Sigmoid colon (tissue), 7 donors: ENCODE measurements around the gene SHROOM4. TPM values are rescaled to one million over a fixed set of nuclear protein-coding genes. Genes with fewer than 3 reads are reported as not detected.

Experiments used
- DNase-seq: peaks from one replicate; pipeline ENCODE4 v3.0.0-alpha.2; 2019
- H3K27ac ChIP-seq, 4 donors: fragments of 200-600 bp; sonication (generic); one replicate each; pipeline ENCODE4 v1.5.1; 2016 to 2019; ENCODE audit warnings: mild to moderate bottlenecking in 1 of 4
- H3K27me3 ChIP-seq, 3 donors: fragments of 200-600 bp; sonication (generic); one replicate each; pipeline ENCODE4 v1.5.1; 2019; ENCODE audit warnings: mild to moderate bottlenecking in 1 of 3
- H3K36me3 ChIP-seq, 4 donors: fragments of 200-600 bp; sonication (generic); one replicate each; pipeline ENCODE4 v1.5.1; 2016 to 2019
- H3K4me1 ChIP-seq, 4 donors: fragments of 200-600 bp; sonication (generic); one replicate each; pipeline ENCODE4 v1.5.1; 2017 to 2019
- H3K4me3 ChIP-seq, 4 donors: fragments of 200-600 bp; sonication (generic); one replicate each; pipeline ENCODE4 v1.5.1; 2017 to 2019; ENCODE audit warnings: mild to moderate bottlenecking in 2 of 4, moderate library complexity in 1 of 4
- H3K9me3 ChIP-seq, 4 donors: fragments of 200-600 bp in 3 of 4; sonication (generic) in 3 of 4; one replicate each; pipeline versions ENCODE4 v1.5.1 to v1.6.1; 2013 to 2019
- EP300 ChIP-seq, 4 donors: sonication (generic); formaldehyde crosslinking; IDR thresholded peaks; one replicate each; pipeline ENCODE4 v1.6.1; 2017; ENCODE audit warnings: antibody characterized with exemption in 4 of 4
- POLR2A ChIP-seq, 2 donors: fragments of 450-650 bp; IDR thresholded peaks; one replicate each; pipeline ENCODE4 v1.6.1; 2016; ENCODE audit warnings: antibody characterized with exemption in 2 of 2, mild to moderate bottlenecking in 2 of 2, moderate library complexity in 2 of 2
- POLR2AphosphoS5 ChIP-seq, 4 donors: sonication (generic); formaldehyde crosslinking; IDR thresholded peaks; one replicate each; pipeline ENCODE4 v1.6.1; 2017; ENCODE audit warnings: antibody characterized with exemption in 4 of 4
- WGBS, 2 donors: extraction: QIAGEN DNeasy Blood & Tissue Kit; methylation state at CpG; one replicate each; pipeline ENCODE4 v1.1.7; 2013; 5-methylcytosine and 5-hydroxymethylcytosine counted together
- intact Hi-C: fragments of 100-400 bp; cut with DNase I; formaldehyde crosslinking; loops from one replicate; pipeline ENCODE4 v1.15.1; 2023
- polyA plus RNA-seq, 3 donors: library from polyadenylated mRNA; stranded (reverse); fragments of 200-250 nt; gene quantifications; one replicate each; pipeline ENCODE4 v1.2.3, GENCODE V29; 2013
- total RNA-seq, 4 donors: library from RNA; depleted of rRNA; stranded (reverse); fragments of >200 nt; gene quantifications; one replicate each; pipeline ENCODE4 v1.1.0, GENCODE V29; 2016
- TF ChIP-seq, protein P1 (sequence below), 4 experiments: fragments of 450-650 bp in 3 of 4; fragments of 200-600 bp in 1 of 4; IDR thresholded peaks; one replicate each; pipeline ENCODE4 v1.5.1; 2016 to 2019; ENCODE audit warnings: antibody characterized with exemption in 4 of 4, mild to moderate bottlenecking in 3 of 4, moderate library complexity in 2 of 4
- donor health status: healthy with polysubstance abuse.
- donor health status: Bipolar disorder and iron deficiency.
- donor health status: healthy.

Gene SHROOM4
- total and polyA plus RNA-seq, 7 donors = 0.46 to 6.1 (median 3.3) TPM; not detected in 1

DNA sequence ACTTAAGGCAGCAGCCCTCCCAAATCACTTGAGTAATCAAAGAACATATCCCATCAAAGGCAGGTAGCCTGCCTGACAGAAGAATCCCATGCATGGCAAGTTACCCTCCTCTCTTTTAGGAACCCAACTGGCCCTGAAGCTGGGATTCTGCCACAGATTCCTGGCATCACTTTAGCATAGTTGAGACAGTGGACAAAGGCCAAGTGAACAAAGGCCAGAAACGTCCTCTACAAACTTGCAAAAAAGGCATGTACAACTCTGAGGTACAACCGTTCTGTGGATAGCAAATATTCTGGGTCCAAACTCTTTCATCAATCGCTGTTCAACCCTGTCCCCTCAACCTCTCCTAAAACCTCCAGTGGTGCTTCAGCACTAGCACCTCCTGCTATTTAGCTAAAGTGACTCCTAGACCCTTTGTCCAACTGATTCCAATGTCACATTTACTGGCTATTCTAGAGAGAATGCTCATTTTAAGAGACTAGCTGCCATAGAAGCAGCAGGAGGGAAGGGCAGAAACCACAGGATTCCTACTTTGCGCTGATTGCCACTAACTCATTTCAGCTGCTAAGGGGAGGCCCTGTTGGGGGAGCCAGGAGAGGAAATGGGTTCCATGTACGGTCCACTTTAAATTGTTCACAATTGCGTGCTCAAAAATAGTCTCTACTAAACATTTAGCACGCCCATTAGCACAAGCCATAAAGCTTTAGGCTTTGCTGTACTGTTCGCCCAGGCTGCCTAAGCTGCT, 105.9 kb downstream of the SHROOM4 start:
- Histone ChIP-seq H3K27me3 (peaks cover 0 to 9% (median 0%) of the 10 kb centered on the region in 3 donors), H3K9me3 (no peaks in the 10 kb centered on the region), H3K4me1 (peaks cover 0 to 19% (median 3%) of the 10 kb centered on the region in 4 donors), H3K36me3 (no peaks in the 10 kb centered on the region), H3K27ac (no peak overlapping the region), H3K4me3 (no peak overlapping the region)
- DNase-seq = no peak
- TF ChIP-seq EP300 (IDR thresholded peaks at IDR 0.05) = no peak
- TF ChIP-seq POLR2A (IDR thresholded peaks at IDR 0.05) = no peak
- TF ChIP-seq, protein P1, sequence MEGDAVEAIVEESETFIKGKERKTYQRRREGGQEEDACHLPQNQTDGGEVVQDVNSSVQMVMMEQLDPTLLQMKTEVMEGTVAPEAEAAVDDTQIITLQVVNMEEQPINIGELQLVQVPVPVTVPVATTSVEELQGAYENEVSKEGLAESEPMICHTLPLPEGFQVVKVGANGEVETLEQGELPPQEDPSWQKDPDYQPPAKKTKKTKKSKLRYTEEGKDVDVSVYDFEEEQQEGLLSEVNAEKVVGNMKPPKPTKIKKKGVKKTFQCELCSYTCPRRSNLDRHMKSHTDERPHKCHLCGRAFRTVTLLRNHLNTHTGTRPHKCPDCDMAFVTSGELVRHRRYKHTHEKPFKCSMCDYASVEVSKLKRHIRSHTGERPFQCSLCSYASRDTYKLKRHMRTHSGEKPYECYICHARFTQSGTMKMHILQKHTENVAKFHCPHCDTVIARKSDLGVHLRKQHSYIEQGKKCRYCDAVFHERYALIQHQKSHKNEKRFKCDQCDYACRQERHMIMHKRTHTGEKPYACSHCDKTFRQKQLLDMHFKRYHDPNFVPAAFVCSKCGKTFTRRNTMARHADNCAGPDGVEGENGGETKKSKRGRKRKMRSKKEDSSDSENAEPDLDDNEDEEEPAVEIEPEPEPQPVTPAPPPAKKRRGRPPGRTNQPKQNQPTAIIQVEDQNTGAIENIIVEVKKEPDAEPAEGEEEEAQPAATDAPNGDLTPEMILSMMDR (IDR thresholded peaks at IDR 0.05) = no peak
- no peak for TF ChIP-seq POLR2AphosphoS5 (IDR thresholded peaks at IDR 0.05)
- 65 to 68% methylated on average over 8 of the region's 8 CpGs for WGBS, 2 donors
- intact Hi-C loops = no loop called here

DNA sequence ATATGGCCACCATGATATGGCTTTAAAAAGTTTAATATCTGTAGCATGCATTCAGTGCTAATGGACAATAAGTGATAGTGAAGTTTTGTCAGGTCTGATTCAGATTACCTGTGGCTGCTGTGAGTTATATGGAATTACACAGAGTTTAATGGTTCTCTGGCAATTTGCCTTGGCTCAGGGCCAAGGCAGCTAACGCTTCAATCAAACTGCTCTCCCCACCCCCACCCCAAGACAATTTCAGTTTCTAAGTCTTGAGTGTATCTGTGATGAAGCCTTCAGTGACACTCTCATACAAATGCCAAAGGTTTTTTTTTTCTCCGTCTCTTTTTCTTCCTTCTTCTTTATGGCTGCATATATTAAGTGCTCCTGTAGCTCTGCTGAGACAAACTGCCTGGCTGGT, 106.6 kb downstream of the SHROOM4 start:
- WGBS, 2 donors = 8 to 29% methylated on average over 2 of the region's 2 CpGs
- TF ChIP-seq, protein P1 (IDR thresholded peaks at IDR 0.05) = no peak
- Histone ChIP-seq H3K4me3 (no peak overlapping the region), H3K4me1 (peaks cover 0 to 19% (median 3%) of the 10 kb centered on the region in 4 donors), H3K9me3 (no peaks in the 10 kb centered on the region), H3K27ac (no peak overlapping the region), H3K36me3 (no peaks in the 10 kb centered on the region), H3K27me3 (peaks cover 0 to 9% (median 0%) of the 10 kb centered on the region in 3 donors)
- DNase-seq = no peak
- intact Hi-C loops = no loop called here

DNA sequence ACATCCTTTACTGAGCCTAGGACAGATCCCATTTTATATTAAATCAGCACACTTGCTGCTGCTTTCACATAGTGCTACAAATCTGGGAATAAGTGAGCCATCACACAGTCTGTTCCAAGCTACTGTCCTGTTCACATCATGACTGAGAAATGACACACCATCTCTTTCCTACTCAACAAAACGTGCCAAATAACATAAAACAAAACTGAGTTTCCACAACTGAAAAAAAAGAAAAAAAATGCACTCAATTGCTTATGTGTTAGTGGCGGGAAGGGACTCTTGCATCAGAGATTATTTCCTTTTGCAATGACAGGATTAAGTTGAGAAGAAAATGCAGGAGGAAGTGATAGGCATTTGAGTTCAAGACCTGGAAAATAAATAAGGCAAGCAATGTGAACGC, 109.0 kb downstream of the SHROOM4 start:
- peak overlapping the region in 1 of 4 donors; percentile 11 for H3K27ac ChIP-seq
- H3K9me3 ChIP-seq = no peaks in the 10 kb centered on the region
- H3K4me1 ChIP-seq = peaks cover 0 to 19% (median 3%) of the 10 kb centered on the region in 4 donors
- 49 to 62% methylated on average over 3 of the region's 3 CpGs for WGBS, 2 donors
- H3K36me3 ChIP-seq = no peaks in the 10 kb centered on the region
- no peak for DNase-seq
- peaks cover 0 to 5% (median 0%) of the 10 kb centered on the region in 3 donors for H3K27me3 ChIP-seq
- TF ChIP-seq EP300 (IDR thresholded peaks at IDR 0.05) (no peak), POLR2AphosphoS5 (IDR thresholded peaks at IDR 0.05) (no peak), POLR2A (IDR thresholded peaks at IDR 0.05) (no peak)
- TF ChIP-seq, protein P1 (IDR thresholded peaks at IDR 0.05) = no peak
- no peak overlapping the region for H3K4me3 ChIP-seq
- intact Hi-C loops = no loop called here

DNA sequence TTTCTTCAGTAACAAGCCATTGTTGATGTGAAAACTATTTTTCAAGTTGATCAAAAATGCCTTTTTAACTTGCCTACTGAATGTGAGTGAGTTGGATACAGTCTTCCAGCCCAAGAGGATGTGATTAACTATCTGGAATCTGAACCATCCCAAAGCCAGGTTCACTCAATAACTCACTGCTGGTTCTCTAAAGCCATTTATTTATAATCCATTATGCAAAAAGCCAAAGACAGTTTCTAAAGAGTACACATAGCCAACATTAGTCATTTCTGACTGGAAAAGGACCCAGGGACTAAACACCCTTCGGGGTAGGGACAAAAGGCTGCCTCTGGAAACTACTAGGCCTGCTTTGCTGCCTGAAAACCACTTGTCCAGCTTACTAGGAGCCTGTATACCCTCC, 109.6 kb downstream of the SHROOM4 start:
- WGBS, 2 donors = 77 to 84% methylated on average over 1 of the region's 1 CpG
- Histone ChIP-seq H3K4me1 (peaks cover 0 to 19% (median 3%) of the 10 kb centered on the region in 4 donors), H3K9me3 (no peaks in the 10 kb centered on the region), H3K27ac (peak overlapping the region in 1 of 4 donors; percentile 11), H3K27me3 (no peaks in the 10 kb centered on the region), H3K4me3 (no peak overlapping the region), H3K36me3 (no peaks in the 10 kb centered on the region)
- no peak for TF ChIP-seq EP300 (IDR thresholded peaks at IDR 0.05)
- no peak for TF ChIP-seq POLR2A (IDR thresholded peaks at IDR 0.05)
- no peak for TF ChIP-seq POLR2AphosphoS5 (IDR thresholded peaks at IDR 0.05)
- TF ChIP-seq, protein P1 (IDR thresholded peaks at IDR 0.05) = no peak
- intact Hi-C loops = no loop called here
- no peak for DNase-seq
